ENCODE data around the gene LEF1.
A peak's percentile ranks its signal among the peaks of the same experiment; 100 is the strongest.

The LEF1 gene

GRCh38 chr4:108209489-108209888, 40.8 kb upstream of the LEF1 start:
- TF ChIP-seq, protein P1, sequence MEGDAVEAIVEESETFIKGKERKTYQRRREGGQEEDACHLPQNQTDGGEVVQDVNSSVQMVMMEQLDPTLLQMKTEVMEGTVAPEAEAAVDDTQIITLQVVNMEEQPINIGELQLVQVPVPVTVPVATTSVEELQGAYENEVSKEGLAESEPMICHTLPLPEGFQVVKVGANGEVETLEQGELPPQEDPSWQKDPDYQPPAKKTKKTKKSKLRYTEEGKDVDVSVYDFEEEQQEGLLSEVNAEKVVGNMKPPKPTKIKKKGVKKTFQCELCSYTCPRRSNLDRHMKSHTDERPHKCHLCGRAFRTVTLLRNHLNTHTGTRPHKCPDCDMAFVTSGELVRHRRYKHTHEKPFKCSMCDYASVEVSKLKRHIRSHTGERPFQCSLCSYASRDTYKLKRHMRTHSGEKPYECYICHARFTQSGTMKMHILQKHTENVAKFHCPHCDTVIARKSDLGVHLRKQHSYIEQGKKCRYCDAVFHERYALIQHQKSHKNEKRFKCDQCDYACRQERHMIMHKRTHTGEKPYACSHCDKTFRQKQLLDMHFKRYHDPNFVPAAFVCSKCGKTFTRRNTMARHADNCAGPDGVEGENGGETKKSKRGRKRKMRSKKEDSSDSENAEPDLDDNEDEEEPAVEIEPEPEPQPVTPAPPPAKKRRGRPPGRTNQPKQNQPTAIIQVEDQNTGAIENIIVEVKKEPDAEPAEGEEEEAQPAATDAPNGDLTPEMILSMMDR (conservative IDR thresholded peaks at IDR 0.05; ENCODE audit: control insufficient read depth, insufficient read depth, low read depth, low read length), result no peak
- H3K4me3 ChIP-seq (ENCODE audit: control insufficient read depth, low read depth, low read length), result no peak overlapping the region
- DNase-seq (ENCODE audit: low read depth), result no peak

DNA sequence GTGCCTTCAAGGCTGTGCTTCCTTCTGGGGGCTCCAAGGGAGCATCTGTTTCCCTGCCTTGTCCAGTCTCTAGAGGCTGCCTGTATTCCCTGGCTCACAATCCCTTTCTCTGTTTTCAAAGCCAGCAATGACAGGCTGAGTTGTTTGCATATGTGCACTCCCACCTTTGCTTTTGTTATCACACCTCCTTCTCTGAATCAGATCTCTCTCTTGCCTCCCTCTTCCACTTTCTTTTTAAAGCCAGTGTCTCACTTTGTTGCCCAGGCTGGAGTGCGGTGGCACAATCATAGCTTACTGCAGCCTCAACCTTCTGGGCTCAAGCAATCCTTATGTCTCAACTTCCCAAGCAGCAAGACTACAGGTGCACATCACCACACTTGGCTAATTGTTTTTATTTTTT, 37.1 kb upstream of the LEF1 start:
- TF ChIP-seq, protein P1 (conservative IDR thresholded peaks at IDR 0.05; ENCODE audit: control insufficient read depth, insufficient read depth, low read depth, low read length), result no peak
- DNase-seq (ENCODE audit: low read depth), result no peak
- H3K4me3 ChIP-seq (ENCODE audit: control insufficient read depth, low read depth, low read length), result no peak overlapping the region

- DNase-seq (ENCODE audit: low read depth), result peak; percentile 3
- no peak overlapping the region for H3K4me3 ChIP-seq (ENCODE audit: control insufficient read depth, low read depth, low read length)
- TF ChIP-seq, protein P1 (conservative IDR thresholded peaks at IDR 0.05; ENCODE audit: control insufficient read depth, insufficient read depth, low read depth, low read length), result no peak
These were observed 35.8 kb upstream of the LEF1 start for GRCh38 chr4:108204518-108204917.

GRCh38 chr4:108203377-108203776, 34.6 kb upstream of the LEF1 start:
- TF ChIP-seq, protein P1 (conservative IDR thresholded peaks at IDR 0.05; ENCODE audit: control insufficient read depth, insufficient read depth, low read depth, low read length), result no peak
- DNase-seq (ENCODE audit: low read depth), result no peak
- H3K4me3 ChIP-seq (ENCODE audit: control insufficient read depth, low read depth, low read length), result no peak overlapping the region

- no peak for DNase-seq (ENCODE audit: low read depth)
- H3K4me3 ChIP-seq (ENCODE audit: control insufficient read depth, low read depth, low read length), result no peak overlapping the region
- TF ChIP-seq, protein P1 (conservative IDR thresholded peaks at IDR 0.05; ENCODE audit: control insufficient read depth, insufficient read depth, low read depth, low read length), result no peak
These were observed 33.0 kb upstream of the LEF1 start for GRCh38 chr4:108201774-108202173.

- no peak overlapping the region for H3K4me3 ChIP-seq (ENCODE audit: control insufficient read depth, low read depth, low read length)
- no peak for DNase-seq (ENCODE audit: low read depth)
- TF ChIP-seq, protein P1 (conservative IDR thresholded peaks at IDR 0.05; ENCODE audit: control insufficient read depth, insufficient read depth, low read depth, low read length), result no peak
These were observed 31.1 kb upstream of the LEF1 start for GRCh38 chr4:108199881-108200280.
